Heart right ventricle (tissue), 16 donors: ENCODE measurements around the gene RXRA. TPM values are rescaled to one million over a fixed set of nuclear protein-coding genes. Genes with fewer than 3 reads are reported as not detected.

ENCODE experiments used
- ATAC-seq, 8 donors: fragments of 200-7000 bp; cut with Tn5 transposase; one replicate each; pipeline ENCODE4 v1.9.1; 2020; ENCODE audit warnings: mild to moderate bottlenecking in 8 of 8, moderate library complexity in 8 of 8, moderate number of reproducible peaks in 1 of 8
- DNase-seq, 2 donors: peaks; one replicate each; pipeline ENCODE4 v3.0.0-alpha.2; 2020
- H3K27ac ChIP-seq, 10 donors: fragments of 200-600 bp; sonication (generic) in 2 of 10; one replicate each; pipeline versions ENCODE4 v1.5.0 to v1.8.0; 2020 to 2022; ENCODE audit warnings: mild to moderate bottlenecking in 3 of 10
- H3K27me3 ChIP-seq, 7 donors: fragments of 200-600 bp; one replicate each; pipeline ENCODE4 v1.8.0; 2021 to 2022; ENCODE audit warnings: mild to moderate bottlenecking in 2 of 7
- H3K36me3 ChIP-seq, 9 donors: fragments of 200-600 bp; sonication (generic) in 1 of 9; one replicate each; pipeline versions ENCODE4 v1.5.0 to v1.8.0; 2020 to 2022; ENCODE audit warnings: mild to moderate bottlenecking in 2 of 9
- H3K4me1 ChIP-seq, 9 donors: fragments of 200-600 bp; sonication (generic) in 1 of 9; one replicate each; pipeline versions ENCODE4 v1.5.0 to v1.8.0; 2020 to 2022; ENCODE audit warnings: mild to moderate bottlenecking in 4 of 9
- H3K4me3 ChIP-seq, 10 donors: fragments of 200-600 bp; sonication (generic) in 2 of 10; one replicate each; pipeline versions ENCODE4 v1.5.0 to v1.8.0; 2020 to 2022; ENCODE audit warnings: mild to moderate bottlenecking in 7 of 10, moderate library complexity in 2 of 10
- H3K9me3 ChIP-seq, 11 donors: fragments of 200-600 bp in 10 of 11; sonication (generic) in 2 of 11; one replicate each; pipeline versions ENCODE4 v1.5.0 to v1.8.0; 2013 to 2022; ENCODE audit warnings: mild to moderate bottlenecking in 2 of 11, control low read depth in 1 of 11, moderate library complexity in 1 of 11
- WGBS, 2 donors: extraction: QIAGEN DNeasy Blood & Tissue Kit; methylation state at CpG; one replicate each; pipeline ENCODE4 v1.1.7; 2013; ENCODE audit warnings: inconsistent platforms in 1 of 2; 5-methylcytosine and 5-hydroxymethylcytosine counted together
- intact Hi-C, 10 donors: fragments of 100-400 bp; cut with DNase I; formaldehyde crosslinking; loops; one replicate each; pipeline versions ENCODE4 v1.11.1 to v1.14.2; 2022
- polyA plus RNA-seq, 2 donors: library from polyadenylated mRNA; stranded (reverse); fragments of 200-250 nt; gene quantifications; one replicate each; pipeline ENCODE4 v1.2.3, GENCODE V29; 2013
- total RNA-seq, 10 donors: library from RNA; stranded (reverse); fragmentation: NEBNext Ultra II Directional in 3 of 10; extraction: Animal tissue kit (Norgen Biotek cat#: 25700) in 3 of 10; gene quantifications; one replicate each; pipeline versions ENCODE4 v1.2.1 to v1.2.4, GENCODE V29; 2021 to 2023
- TF ChIP-seq, protein P1 (sequence below), 9 donors: fragments of 200-600 bp; sonication (generic) in 2 of 9; IDR thresholded peaks; one replicate each; pipeline versions ENCODE4 v1.5.0 to v1.8.0; 2021 to 2022; ENCODE audit warnings: antibody characterized with exemption in 9 of 9, mild to moderate bottlenecking in 5 of 9, moderate library complexity in 1 of 9
- donor health status: Arrhythmogenic right ventricular cardiomyopathy.
- donor health status: ischemic (EF 13 %, LVEDD 7.1; RV severe dilation, severe dysfunction).
- donor health status: healthy with polysubstance abuse.
- donor health status: DM: no; HTN: yes; CAD: no.
- donor health status: DM: no; HTN: no; CAD: no.
- donor health status: ischemic (EF 25% LVEDD 6.9; RV normal size, moderate dysfunction).
- donor health status: ischemic (EF 25% LVEDD 5.7; RV mildly dilated, moderate dysfunction).
- donor health status: healthy.
- donor health status: DM: yes; HTN: yes; CAD: no.
- donor health status: Ischemic cardiomyopathy.
- donor health status: ischemic (EF 35%, LVEDD 5.7; RV mildly dilated, moderate dysfunction).
- donor health status: nonischemic (EF 11% LVEDD 7.7; RV severe dilation, severe dysfunction).
- donor health status: DM: yes; HTN: yes; CAD: no.
- donor health status: PGD.
- donor health status: ischemic (EF 29% LVEDD 5.4; RV normal size, mild dysfunction).
- donor health status: nonischemic (EF 23%, LVEDD 6.1; RV moderate dilation, normal function).

Gene RXRA
- total and polyA plus RNA-seq, 12 donors = 22.6 to 92.3 (median 42.0) TPM

DNA sequence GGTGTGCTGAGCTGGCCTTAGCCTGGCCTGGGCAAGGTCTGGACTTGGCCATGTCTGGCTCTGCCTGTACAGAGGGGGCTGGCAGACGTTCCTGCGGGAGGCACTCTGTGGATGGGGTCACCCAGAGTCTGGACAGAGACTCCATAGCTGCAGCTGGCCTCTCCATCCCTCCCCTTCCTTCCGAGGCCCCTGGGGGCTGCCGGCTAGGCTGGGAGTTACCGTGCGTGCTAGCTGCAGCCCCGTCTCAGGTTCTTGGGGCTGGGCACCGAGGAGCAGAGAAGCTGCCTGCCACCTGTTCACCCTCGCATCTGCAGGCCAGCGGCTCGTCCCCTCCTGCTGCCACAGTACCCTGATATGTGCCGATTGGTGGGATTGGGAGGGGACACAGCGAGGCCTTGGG, 63.4 kb downstream of the RXRA start:
- ATAC-seq = no peak
- H3K4me1 ChIP-seq = peaks cover 69 to 100% (median 98%) of the 10 kb centered on the region in 9 donors
- TF ChIP-seq, protein P1, sequence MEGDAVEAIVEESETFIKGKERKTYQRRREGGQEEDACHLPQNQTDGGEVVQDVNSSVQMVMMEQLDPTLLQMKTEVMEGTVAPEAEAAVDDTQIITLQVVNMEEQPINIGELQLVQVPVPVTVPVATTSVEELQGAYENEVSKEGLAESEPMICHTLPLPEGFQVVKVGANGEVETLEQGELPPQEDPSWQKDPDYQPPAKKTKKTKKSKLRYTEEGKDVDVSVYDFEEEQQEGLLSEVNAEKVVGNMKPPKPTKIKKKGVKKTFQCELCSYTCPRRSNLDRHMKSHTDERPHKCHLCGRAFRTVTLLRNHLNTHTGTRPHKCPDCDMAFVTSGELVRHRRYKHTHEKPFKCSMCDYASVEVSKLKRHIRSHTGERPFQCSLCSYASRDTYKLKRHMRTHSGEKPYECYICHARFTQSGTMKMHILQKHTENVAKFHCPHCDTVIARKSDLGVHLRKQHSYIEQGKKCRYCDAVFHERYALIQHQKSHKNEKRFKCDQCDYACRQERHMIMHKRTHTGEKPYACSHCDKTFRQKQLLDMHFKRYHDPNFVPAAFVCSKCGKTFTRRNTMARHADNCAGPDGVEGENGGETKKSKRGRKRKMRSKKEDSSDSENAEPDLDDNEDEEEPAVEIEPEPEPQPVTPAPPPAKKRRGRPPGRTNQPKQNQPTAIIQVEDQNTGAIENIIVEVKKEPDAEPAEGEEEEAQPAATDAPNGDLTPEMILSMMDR (IDR thresholded peaks at IDR 0.05) = no peak
- no peak for DNase-seq
- H3K9me3 ChIP-seq = no peaks in the 10 kb centered on the region
- peak overlapping the region in 1 of 10 donors; percentile 81 for H3K27ac ChIP-seq
- intact Hi-C loops = no loop called here
- no peaks in the 10 kb centered on the region for H3K27me3 ChIP-seq
- no peaks in the 10 kb centered on the region for H3K36me3 ChIP-seq
- 56% methylated on average over 13 of the region's 13 CpGs for WGBS, 2 donors
- H3K4me3 ChIP-seq = no peak overlapping the region

DNA sequence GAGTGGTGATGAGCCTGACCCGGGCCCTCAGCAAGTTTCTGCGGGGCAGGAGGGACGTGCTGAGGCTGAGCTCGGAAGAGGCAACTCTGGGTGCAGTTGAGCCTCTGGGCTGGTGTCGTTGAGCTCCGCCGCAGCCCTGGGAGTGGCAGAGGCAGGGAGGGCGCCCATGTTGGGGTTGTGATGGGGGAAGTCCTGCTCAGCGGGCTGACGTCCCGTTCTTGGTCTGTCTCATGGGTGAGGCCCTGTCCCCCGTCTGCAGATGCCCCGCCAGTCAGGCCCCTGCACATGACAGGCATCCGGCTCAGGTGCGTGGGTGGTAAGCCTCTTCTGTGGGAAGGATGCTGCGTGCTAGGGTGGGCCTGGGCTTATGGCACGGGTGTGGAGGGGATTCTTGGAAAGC, 64.3 kb downstream of the RXRA start:
- ATAC-seq (no peak), DNase-seq (no peak)
- Histone ChIP-seq H3K27ac (peak overlapping the region in 2 of 10 donors; percentile 26 to 81), H3K27me3 (no peaks in the 10 kb centered on the region), H3K4me3 (peak overlapping the region in 1 of 10 donors; percentile 23), H3K36me3 (no peaks in the 10 kb centered on the region), H3K4me1 (peaks cover 70 to 100% (median 98%) of the 10 kb centered on the region in 9 donors), H3K9me3 (no peaks in the 10 kb centered on the region)
- intact Hi-C loops = no loop called here
- WGBS, 2 donors = 82 to 88% methylated on average over 17 of the region's 17 CpGs
- TF ChIP-seq, protein P1 (IDR thresholded peaks at IDR 0.05) = no peak

DNA sequence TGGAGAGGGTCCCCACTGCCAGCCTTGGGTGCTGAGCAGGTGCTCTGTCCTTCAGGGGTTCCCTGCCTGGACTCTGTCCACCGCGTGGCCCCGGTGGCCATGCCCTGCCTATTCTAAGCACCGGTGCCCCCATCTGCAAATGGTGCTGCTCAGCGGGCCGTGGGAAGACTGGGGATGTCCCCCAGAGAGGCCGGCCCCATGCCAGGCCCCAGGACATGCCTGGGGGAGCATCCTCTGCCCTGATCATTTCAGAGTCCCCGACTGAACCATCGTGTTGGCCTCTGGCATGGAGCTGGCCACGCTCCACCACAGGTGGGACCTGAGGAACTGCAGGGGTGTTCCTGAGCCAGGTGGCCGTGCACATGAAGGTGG, 64.7 kb downstream of the RXRA start:
- Histone ChIP-seq H3K27me3 (no peaks in the 10 kb centered on the region), H3K36me3 (no peaks in the 10 kb centered on the region), H3K9me3 (no peaks in the 10 kb centered on the region), H3K4me1 (peaks cover 70 to 100% (median 98%) of the 10 kb centered on the region in 9 donors), H3K27ac (peak overlapping the region in 3 of 10 donors; percentile 26 to 81 (median 34)), H3K4me3 (peak overlapping the region in 1 of 10 donors; percentile 23)
- WGBS, 2 donors = 88 to 90% methylated on average over 11 of the region's 11 CpGs
- intact Hi-C loops = no loop called here
- TF ChIP-seq, protein P1 (IDR thresholded peaks at IDR 0.05) = no peak
- ATAC-seq (no peak), DNase-seq (no peak)

DNA sequence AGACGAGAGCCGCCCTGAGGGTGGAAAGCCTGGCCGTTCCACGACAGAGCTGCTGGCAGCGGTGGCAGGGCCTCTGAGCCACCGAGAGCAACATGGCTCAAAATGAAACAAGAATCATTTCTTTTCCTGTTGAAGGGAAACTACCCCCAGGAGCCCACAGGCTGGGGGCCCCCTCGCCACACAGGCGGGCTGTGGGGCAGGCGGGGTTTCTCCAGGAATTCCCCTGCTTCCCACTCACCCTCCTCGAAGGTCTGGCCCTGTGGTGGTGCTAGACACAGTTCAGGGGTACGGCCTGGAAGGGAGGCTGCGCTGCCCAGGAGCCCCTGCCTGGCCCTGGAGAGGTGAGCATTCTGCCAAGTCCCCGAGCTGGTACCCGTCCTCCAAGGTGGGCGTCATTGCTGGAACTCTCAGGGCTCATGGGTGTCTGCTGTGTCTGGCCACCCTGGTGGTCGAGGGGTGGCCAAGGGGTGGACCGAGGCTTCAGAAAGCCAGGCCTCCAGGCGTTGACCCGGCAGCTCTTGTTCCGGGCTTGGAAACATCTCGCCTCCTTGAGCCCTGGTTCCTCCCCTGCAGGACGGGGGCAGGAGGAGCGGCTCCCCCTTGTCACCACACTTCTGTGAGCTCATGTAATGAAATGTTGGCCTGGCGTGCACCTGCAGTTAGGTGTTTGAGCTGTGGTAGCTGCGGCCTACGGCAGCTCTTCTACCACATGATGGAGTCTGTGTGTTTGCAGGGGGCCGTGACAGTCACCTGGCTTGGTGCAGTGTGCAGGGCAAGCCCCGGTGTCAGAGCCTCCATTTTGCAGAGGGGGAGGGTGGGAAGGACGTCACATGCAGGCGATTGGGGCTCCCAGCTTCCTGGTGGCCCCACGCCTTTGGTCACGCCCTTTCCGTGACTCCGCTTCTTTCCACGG, 65.3 kb downstream of the RXRA start:
- H3K27me3 ChIP-seq = no peaks in the 10 kb centered on the region
- intact Hi-C loops = no loop called here
- TF ChIP-seq, protein P1 (IDR thresholded peaks at IDR 0.05) = no peak
- peaks cover 69 to 100% (median 98%) of the 10 kb centered on the region in 9 donors for H3K4me1 ChIP-seq
- no peaks in the 10 kb centered on the region for H3K36me3 ChIP-seq
- H3K4me3 ChIP-seq = peak overlapping the region in 2 of 10 donors; percentile 11 to 23
- H3K27ac ChIP-seq = peak overlapping the region in 5 of 10 donors; percentile 28 to 81 (median 51)
- ATAC-seq = peak in 5 of 8 donors; percentile 9 to 52 (median 30)
- H3K9me3 ChIP-seq = no peaks in the 10 kb centered on the region
- WGBS, 2 donors = 69 to 76% methylated on average over 35 of the region's 35 CpGs
- peak in 1 of 2 donors; percentile 65 for DNase-seq
